ENCODE measurements around the gene SMKR1.

Gene SMKR1

GRCh38 chr7:129493555-129493954 is 8.8 kb upstream of the SMKR1 start:
- Histone ChIP-seq H3K27me3 (ENCODE audit: control insufficient read depth, insufficient read depth, low read length) (no peaks in the 10 kb centered on the region), H3K9ac (ENCODE audit: low read length) (no peak overlapping the region), H3K4me3 (ENCODE audit: low read length) (no peak overlapping the region), H3K4me1 (ENCODE audit: control insufficient read depth, insufficient read depth, low read length) (no peaks in the 10 kb centered on the region), H3K36me3 (ENCODE audit: control insufficient read depth, insufficient read depth, low read length) (no peaks in the 10 kb centered on the region), H3K27ac (ENCODE audit: low read depth, low read length) (no peak overlapping the region)

DNA sequence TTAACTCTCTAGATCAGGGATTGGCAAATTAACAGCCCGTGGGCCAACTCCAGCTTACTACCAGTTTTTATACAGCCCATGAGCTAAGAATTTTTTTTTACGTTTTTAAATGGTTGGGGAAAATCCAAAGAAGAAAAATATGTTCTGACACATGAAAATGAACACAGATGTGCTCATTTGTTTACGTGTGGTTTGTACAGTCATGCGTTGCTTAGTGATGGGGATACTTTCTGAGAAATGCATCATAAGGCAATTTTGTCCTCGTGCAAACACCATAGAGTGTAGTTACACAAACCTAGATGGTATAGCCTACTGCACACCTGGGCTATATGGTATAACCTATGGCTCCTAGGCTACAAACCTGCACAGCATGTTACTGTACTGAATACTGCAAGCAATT is 8.3 kb upstream of the SMKR1 start:
- Histone ChIP-seq H3K4me3 (ENCODE audit: low read length) (no peak overlapping the region), H3K9ac (ENCODE audit: low read length) (no peak overlapping the region), H3K4me1 (ENCODE audit: control insufficient read depth, insufficient read depth, low read length) (no peaks in the 10 kb centered on the region), H3K27me3 (ENCODE audit: control insufficient read depth, insufficient read depth, low read length) (no peaks in the 10 kb centered on the region), H3K27ac (ENCODE audit: low read depth, low read length) (no peak overlapping the region), H3K36me3 (ENCODE audit: control insufficient read depth, insufficient read depth, low read length) (no peaks in the 10 kb centered on the region)

GRCh38 chr7:129495987-129496386 is 6.3 kb upstream of the SMKR1 start:
- Histone ChIP-seq H3K27me3 (ENCODE audit: control insufficient read depth, insufficient read depth, low read length) (no peaks in the 10 kb centered on the region), H3K27ac (ENCODE audit: low read depth, low read length) (no peak overlapping the region), H3K4me1 (ENCODE audit: control insufficient read depth, insufficient read depth, low read length) (no peaks in the 10 kb centered on the region), H3K9ac (ENCODE audit: low read length) (no peak overlapping the region), H3K36me3 (ENCODE audit: control insufficient read depth, insufficient read depth, low read length) (no peaks in the 10 kb centered on the region), H3K4me3 (ENCODE audit: low read length) (no peak overlapping the region)

- H3K27me3 ChIP-seq (ENCODE audit: control insufficient read depth, insufficient read depth, low read length), result no peaks in the 10 kb centered on the region
These were observed 5.7 kb upstream of the SMKR1 start for GRCh38 chr7:129496653-129497052.

DNA sequence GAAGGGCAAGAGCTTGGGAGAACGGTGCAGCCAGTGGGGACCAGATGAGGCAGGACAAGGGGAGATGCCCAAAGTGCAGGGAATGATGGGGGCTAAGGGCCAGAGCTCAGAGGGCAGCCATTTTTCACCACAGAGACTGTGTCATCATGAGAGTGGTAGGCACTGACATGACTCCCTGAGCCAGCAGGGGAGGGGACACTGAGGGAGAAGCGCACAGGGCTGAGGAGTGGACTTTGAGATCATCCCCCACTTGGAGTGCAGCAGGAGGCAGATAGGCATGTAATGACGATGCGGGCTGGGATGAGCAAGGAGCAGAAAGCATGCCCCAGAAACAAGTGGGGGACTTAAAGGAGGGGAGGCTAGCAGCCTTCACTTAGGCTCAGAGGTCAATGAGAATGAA is 5.2 kb upstream of the SMKR1 start:
- Histone ChIP-seq H3K4me1 (ENCODE audit: control insufficient read depth, insufficient read depth, low read length) (no peaks in the 10 kb centered on the region), H3K4me3 (ENCODE audit: low read length) (no peak overlapping the region), H3K36me3 (ENCODE audit: control insufficient read depth, insufficient read depth, low read length) (no peaks in the 10 kb centered on the region), H3K9ac (ENCODE audit: low read length) (no peak overlapping the region), H3K27ac (ENCODE audit: low read depth, low read length) (no peak overlapping the region), H3K27me3 (ENCODE audit: control insufficient read depth, insufficient read depth, low read length) (no peaks in the 10 kb centered on the region)

More at GRCh38 chr7:129496653-129497052, 5.7 kb upstream of the SMKR1 start:
- Histone ChIP-seq H3K4me3 (ENCODE audit: low read length) (no peak overlapping the region), H3K36me3 (ENCODE audit: control insufficient read depth, insufficient read depth, low read length) (no peaks in the 10 kb centered on the region), H3K9ac (ENCODE audit: low read length) (no peak overlapping the region), H3K27ac (ENCODE audit: low read depth, low read length) (no peak overlapping the region), H3K4me1 (ENCODE audit: control insufficient read depth, insufficient read depth, low read length) (no peaks in the 10 kb centered on the region)

DNA sequence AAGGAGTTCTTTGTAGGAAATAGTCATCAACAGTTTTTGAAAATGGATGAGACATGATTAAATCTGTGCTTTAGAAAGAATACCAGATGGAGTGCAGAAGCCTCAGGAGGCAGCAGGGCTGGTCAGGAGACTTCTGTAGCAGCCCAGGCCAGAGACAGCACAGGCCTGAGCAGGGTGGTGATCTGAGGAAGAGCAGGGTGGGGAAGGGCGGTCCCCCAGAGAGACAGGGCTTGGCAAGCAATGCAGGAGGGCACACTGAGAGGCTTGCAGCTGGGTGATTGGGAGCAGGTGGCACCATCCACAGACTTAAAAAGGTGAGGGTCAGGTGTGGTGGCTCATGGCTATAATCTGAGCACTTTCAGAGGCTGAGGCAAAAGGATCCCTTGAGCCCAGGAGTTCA is 4.3 kb upstream of the SMKR1 start:
- Histone ChIP-seq H3K4me3 (ENCODE audit: low read length) (no peak overlapping the region), H3K36me3 (ENCODE audit: control insufficient read depth, insufficient read depth, low read length) (no peaks in the 10 kb centered on the region), H3K27me3 (ENCODE audit: control insufficient read depth, insufficient read depth, low read length) (no peaks in the 10 kb centered on the region), H3K27ac (ENCODE audit: low read depth, low read length) (no peak overlapping the region), H3K9ac (ENCODE audit: low read length) (no peak overlapping the region), H3K4me1 (ENCODE audit: control insufficient read depth, insufficient read depth, low read length) (no peaks in the 10 kb centered on the region)

GRCh38 chr7:129499999-129500398 is 2.3 kb upstream of the SMKR1 start:
- H3K36me3 ChIP-seq (ENCODE audit: control insufficient read depth, insufficient read depth, low read length), result no peaks in the 10 kb centered on the region
- H3K4me1 ChIP-seq (ENCODE audit: control insufficient read depth, insufficient read depth, low read length), result no peaks in the 10 kb centered on the region
- H3K27ac ChIP-seq (ENCODE audit: low read depth, low read length), result no peak overlapping the region
- H3K4me3 ChIP-seq (ENCODE audit: low read length), result no peak overlapping the region
- no peaks in the 10 kb centered on the region for H3K27me3 ChIP-seq (ENCODE audit: control insufficient read depth, insufficient read depth, low read length)
- H3K9ac ChIP-seq (ENCODE audit: low read length), result no peak overlapping the region

- Histone ChIP-seq H3K4me3 (ENCODE audit: low read length) (peak overlapping the region; percentile 35), H3K27ac (ENCODE audit: low read depth, low read length) (no peak overlapping the region), H3K4me1 (ENCODE audit: control insufficient read depth, insufficient read depth, low read length) (no peaks in the 10 kb centered on the region), H3K27me3 (ENCODE audit: control insufficient read depth, insufficient read depth, low read length) (no peaks in the 10 kb centered on the region), H3K36me3 (ENCODE audit: control insufficient read depth, insufficient read depth, low read length) (no peaks in the 10 kb centered on the region), H3K9ac (ENCODE audit: low read length) (no peak overlapping the region)
These were observed 666 bp downstream of the SMKR1 start for GRCh38 chr7:129502708-129503685.

DNA sequence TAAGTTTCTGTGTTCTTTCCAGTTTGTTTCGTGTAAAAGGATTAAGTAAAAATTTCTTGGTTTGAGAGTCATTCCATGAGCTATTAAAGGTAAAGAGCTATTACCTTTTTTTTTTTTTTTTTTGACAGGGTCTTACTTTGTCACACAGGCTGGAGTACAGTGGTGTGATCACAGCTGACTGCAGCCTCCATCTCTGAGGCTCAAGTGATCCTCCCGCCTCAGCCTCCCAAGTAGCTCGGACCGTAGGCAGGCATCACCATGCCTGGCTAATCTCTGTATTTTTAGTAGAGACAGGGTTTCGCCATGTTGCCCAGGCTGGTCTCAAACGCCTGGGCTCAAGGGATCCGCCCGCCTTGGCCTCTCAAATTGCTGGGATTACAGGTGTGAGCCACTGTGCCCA is 1.4 kb downstream of the SMKR1 start:
- Histone ChIP-seq H3K4me3 (ENCODE audit: low read length) (no peak overlapping the region), H3K27ac (ENCODE audit: low read depth, low read length) (no peak overlapping the region), H3K36me3 (ENCODE audit: control insufficient read depth, insufficient read depth, low read length) (no peaks in the 10 kb centered on the region), H3K4me1 (ENCODE audit: control insufficient read depth, insufficient read depth, low read length) (no peaks in the 10 kb centered on the region), H3K9ac (ENCODE audit: low read length) (no peak overlapping the region), H3K27me3 (ENCODE audit: control insufficient read depth, insufficient read depth, low read length) (no peaks in the 10 kb centered on the region)

GRCh38 chr7:129512192-129512591 is 9.9 kb downstream of the SMKR1 start:
- H3K27me3 ChIP-seq (ENCODE audit: control insufficient read depth, insufficient read depth, low read length), result no peaks in the 10 kb centered on the region
- no peak overlapping the region for H3K4me3 ChIP-seq (ENCODE audit: low read length)
- H3K9ac ChIP-seq (ENCODE audit: low read length), result no peak overlapping the region
- no peaks in the 10 kb centered on the region for H3K36me3 ChIP-seq (ENCODE audit: control insufficient read depth, insufficient read depth, low read length)
- no peaks in the 10 kb centered on the region for H3K4me1 ChIP-seq (ENCODE audit: control insufficient read depth, insufficient read depth, low read length)
- no peak overlapping the region for H3K27ac ChIP-seq (ENCODE audit: low read depth, low read length)

GRCh38 chr7:129513546-129513945 is 11.2 kb downstream of the SMKR1 start:
- no peaks in the 10 kb centered on the region for H3K27me3 ChIP-seq (ENCODE audit: control insufficient read depth, insufficient read depth, low read length)
- no peaks in the 10 kb centered on the region for H3K4me1 ChIP-seq (ENCODE audit: control insufficient read depth, insufficient read depth, low read length)
- H3K4me3 ChIP-seq (ENCODE audit: low read length), result no peak overlapping the region
- no peak overlapping the region for H3K27ac ChIP-seq (ENCODE audit: low read depth, low read length)
- no peak overlapping the region for H3K9ac ChIP-seq (ENCODE audit: low read length)
- no peaks in the 10 kb centered on the region for H3K36me3 ChIP-seq (ENCODE audit: control insufficient read depth, insufficient read depth, low read length)

GRCh38 chr7:129514683-129515082 is 12.4 kb downstream of the SMKR1 start:
- no peak overlapping the region for H3K9ac ChIP-seq (ENCODE audit: low read length)
- no peak overlapping the region for H3K27ac ChIP-seq (ENCODE audit: low read depth, low read length)
- H3K4me3 ChIP-seq (ENCODE audit: low read length), result no peak overlapping the region
- no peaks in the 10 kb centered on the region for H3K36me3 ChIP-seq (ENCODE audit: control insufficient read depth, insufficient read depth, low read length)
- H3K27me3 ChIP-seq (ENCODE audit: control insufficient read depth, insufficient read depth, low read length), result no peaks in the 10 kb centered on the region
- H3K4me1 ChIP-seq (ENCODE audit: control insufficient read depth, insufficient read depth, low read length), result no peaks in the 10 kb centered on the region

DNA sequence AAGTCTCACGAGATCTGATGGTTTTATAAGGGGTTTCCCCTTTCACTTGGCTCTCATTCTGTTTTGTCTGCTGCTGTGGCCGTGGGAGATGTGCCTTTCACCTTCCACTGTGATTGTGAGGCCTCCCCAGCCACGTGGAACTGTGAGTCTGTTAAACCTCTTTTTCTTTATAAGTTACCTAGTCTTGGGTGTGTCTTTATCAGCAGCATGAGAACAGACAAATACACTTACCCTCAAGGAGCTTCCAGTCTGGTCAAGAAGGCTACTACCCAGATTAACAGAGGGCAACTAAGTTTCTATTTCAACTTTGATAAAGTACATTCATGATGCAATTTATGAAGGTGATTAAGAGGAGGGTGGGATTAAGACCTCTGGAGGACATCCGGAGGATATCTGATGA is 13.1 kb downstream of the SMKR1 start:
- H3K4me1 ChIP-seq (ENCODE audit: control insufficient read depth, insufficient read depth, low read length), result no peaks in the 10 kb centered on the region
- no peaks in the 10 kb centered on the region for H3K36me3 ChIP-seq (ENCODE audit: control insufficient read depth, insufficient read depth, low read length)
- no peak overlapping the region for H3K27ac ChIP-seq (ENCODE audit: low read depth, low read length)
- no peak overlapping the region for H3K9ac ChIP-seq (ENCODE audit: low read length)
- H3K27me3 ChIP-seq (ENCODE audit: control insufficient read depth, insufficient read depth, low read length), result no peaks in the 10 kb centered on the region
- no peak overlapping the region for H3K4me3 ChIP-seq (ENCODE audit: low read length)

Data from rectal smooth muscle tissue (tissue), 1 donor.